Activated T-helper 1 cell treated with anti-CD3 and anti-CD28 coated beads, Interleukin-12 subunit alpha, Interleukin-12 subunit beta, Interleukin-2, Interleukin-4 antibody, amounts not matched to agents 30 ng/mL and 10 ng/mL and 1 ng/mL, durations not matched to agents 14 hours and 24 hours and 36 hours (primary cell): ENCODE data around the gene COQ4. TPM values are rescaled to one million over a fixed set of nuclear protein-coding genes. Genes with fewer than 3 reads are reported as not detected.

ENCODE experiments used
- DNase-seq: peaks from one replicate; pipeline ENCODE4 v3.0.0; 2021; ENCODE audit warnings: low spot score
- H3K27ac Mint-ChIP-seq: one replicate; pipeline ENCODE4 v1.8.0; 2021; ENCODE audit warnings: mild to moderate bottlenecking, mixed read lengths
- H3K27me3 Mint-ChIP-seq: one replicate; pipeline ENCODE4 v1.8.0; 2022; ENCODE audit warnings: mild to moderate bottlenecking, moderate library complexity, mixed read lengths; ENCODE audit not compliant: insufficient read depth
- H3K36me3 Mint-ChIP-seq: one replicate; pipeline ENCODE4 v1.8.0; 2021; ENCODE audit warnings: low read depth, mixed read lengths
- H3K4me1 Mint-ChIP-seq: one replicate; pipeline ENCODE4 v1.8.0; 2021; ENCODE audit warnings: low read depth, mixed read lengths
- H3K4me3 Mint-ChIP-seq: one replicate; pipeline ENCODE4 v1.8.0; 2021; ENCODE audit warnings: mild to moderate bottlenecking, moderate library complexity, mixed read lengths
- H3K9me3 Mint-ChIP-seq: one replicate; pipeline ENCODE4 v1.8.0; 2021; ENCODE audit warnings: mixed read lengths
- intact Hi-C: fragments of 100-400 bp; cut with micrococcal nuclease; formaldehyde crosslinking; loops from one replicate; pipeline ENCODE4 v1.15.1; 2024
- total RNA-seq: library from RNA; stranded (reverse); gene quantifications from 2 replicates; pipeline ENCODE4 v1.2.3, GENCODE V29; 2022

Gene COQ4
- total RNA-seq, 1 donor from 2014 or later: 59.0 TPM

GRCh38 chr9:128361296-128361985 is 38.8 kb downstream of the COQ4 start:
- no peaks in the 10 kb centered on the region for H3K36me3 Mint-ChIP-seq
- H3K4me3 Mint-ChIP-seq: peak overlapping the region; percentile 79
- peak overlapping the region; percentile 33 for H3K27ac Mint-ChIP-seq
- peaks cover 18% of the 10 kb centered on the region for H3K4me1 Mint-ChIP-seq
- H3K27me3 Mint-ChIP-seq: no peaks in the 10 kb centered on the region
- no peaks in the 10 kb centered on the region for H3K9me3 Mint-ChIP-seq
- intact Hi-C loops: no loop called here
- DNase-seq: no peak

GRCh38 chr9:128361986-128362646 is 39.5 kb downstream of the COQ4 start:
- H3K4me3 Mint-ChIP-seq: peak overlapping the region; percentile 79
- H3K27ac Mint-ChIP-seq: peak overlapping the region; percentile 23
- H3K4me1 Mint-ChIP-seq: peaks cover 18% of the 10 kb centered on the region
- H3K27me3 Mint-ChIP-seq: no peaks in the 10 kb centered on the region
- DNase-seq: peak; percentile 52
- intact Hi-C loops: loop anchor here (1.0 to 2.0 kb wide), 6 partner anchors 9 to 143 kb away; partner anchors contain the start of genes CERCAM, COQ4, GLE1 and TRUB2
- no peaks in the 10 kb centered on the region for H3K9me3 Mint-ChIP-seq
- no peaks in the 10 kb centered on the region for H3K36me3 Mint-ChIP-seq

GRCh38 chr9:128362774-128363173 is 40.1 kb downstream of the COQ4 start:
- no peaks in the 10 kb centered on the region for H3K9me3 Mint-ChIP-seq
- H3K27me3 Mint-ChIP-seq: no peaks in the 10 kb centered on the region
- no peak overlapping the region for H3K27ac Mint-ChIP-seq
- H3K36me3 Mint-ChIP-seq: no peaks in the 10 kb centered on the region
- intact Hi-C loops: loop anchor here (1.0 to 2.0 kb wide), 6 partner anchors 9 to 142 kb away; partner anchors contain the start of genes CERCAM, COQ4, GLE1 and TRUB2
- no peak overlapping the region for H3K4me3 Mint-ChIP-seq
- DNase-seq: no peak
- H3K4me1 Mint-ChIP-seq: peaks cover 18% of the 10 kb centered on the region

- DNase-seq: no peak
- H3K36me3 Mint-ChIP-seq: no peaks in the 10 kb centered on the region
- H3K27ac Mint-ChIP-seq: no peak overlapping the region
- no peaks in the 10 kb centered on the region for H3K9me3 Mint-ChIP-seq
- peaks cover 24% of the 10 kb centered on the region for H3K4me1 Mint-ChIP-seq
- no peak overlapping the region for H3K4me3 Mint-ChIP-seq
- H3K27me3 Mint-ChIP-seq: no peaks in the 10 kb centered on the region
- intact Hi-C loops: no loop called here
These were observed 42.9 kb downstream of the COQ4 start for GRCh38 chr9:128365525-128365924.

GRCh38 chr9:128369024-128369706 is 46.5 kb downstream of the COQ4 start:
- DNase-seq: no peak
- intact Hi-C loops: no loop called here
- H3K4me1 Mint-ChIP-seq: peaks cover 33% of the 10 kb centered on the region
- peaks cover 13% of the 10 kb centered on the region for H3K36me3 Mint-ChIP-seq
- H3K27ac Mint-ChIP-seq: no peak overlapping the region
- no peaks in the 10 kb centered on the region for H3K9me3 Mint-ChIP-seq
- peak overlapping the region; percentile 12 for H3K4me3 Mint-ChIP-seq
- no peaks in the 10 kb centered on the region for H3K27me3 Mint-ChIP-seq

GRCh38 chr9:128370367-128370751 is 47.7 kb downstream of the COQ4 start:
- DNase-seq: no peak
- peak overlapping the region; percentile 94 for H3K27ac Mint-ChIP-seq
- H3K36me3 Mint-ChIP-seq: peaks cover 13% of the 10 kb centered on the region
- peaks cover 33% of the 10 kb centered on the region for H3K4me1 Mint-ChIP-seq
- intact Hi-C loops: loop anchor here (2.0 to 5.0 kb wide), 2 partner anchors 180 to 1432 kb away; partner anchors contain the start of gene TOR1B
- H3K9me3 Mint-ChIP-seq: no peaks in the 10 kb centered on the region
- no peaks in the 10 kb centered on the region for H3K27me3 Mint-ChIP-seq
- H3K4me3 Mint-ChIP-seq: peak overlapping the region; percentile 96

GRCh38 chr9:128370752-128371629 is 48.4 kb downstream of the COQ4 start, which contains the start of gene URM1:
Gene URM1 (plus strand): TSS chr9:128371374. CDS start chr9:128371381, 7 bp downstream.
- peaks cover 33% of the 10 kb centered on the region for H3K4me1 Mint-ChIP-seq
- peaks cover 14% of the 10 kb centered on the region for H3K36me3 Mint-ChIP-seq
- peak within 1 kb of the TSS; percentile 94 for H3K27ac Mint-ChIP-seq
- no peaks in the 10 kb centered on the region for H3K9me3 Mint-ChIP-seq
- H3K4me3 Mint-ChIP-seq: peak within 1 kb of the TSS; percentile 96
- no peaks in the 10 kb centered on the region for H3K27me3 Mint-ChIP-seq
- peak; percentile 96 for DNase-seq
- intact Hi-C loops: loop anchor here (1.0 to 5.0 kb wide), 11 partner anchors 9 to 1431 kb away; partner anchors contain the start of genes CERCAM, COQ4, GLE1 and GOLGA2

- H3K27me3 Mint-ChIP-seq: no peaks in the 10 kb centered on the region
- peaks cover 33% of the 10 kb centered on the region for H3K4me1 Mint-ChIP-seq
- peaks cover 14% of the 10 kb centered on the region for H3K36me3 Mint-ChIP-seq
- intact Hi-C loops: loop anchor here (1.0 to 5.0 kb wide), 11 partner anchors 9 to 1431 kb away; partner anchors contain the start of genes CERCAM, COQ4, GLE1 and GOLGA2
- peak overlapping the region; percentile 96 for H3K4me3 Mint-ChIP-seq
- peak overlapping the region; percentile 94 for H3K27ac Mint-ChIP-seq
- no peak for DNase-seq
- no peaks in the 10 kb centered on the region for H3K9me3 Mint-ChIP-seq
These were observed 49.0 kb downstream of the COQ4 start for GRCh38 chr9:128371630-128372117.

- Mint-ChIP-seq H3K27ac (peak overlapping the region; percentile 94), H3K4me3 (peak overlapping the region; percentile 96), H3K4me1 (peaks cover 33% of the 10 kb centered on the region), H3K27me3 (no peaks in the 10 kb centered on the region), H3K9me3 (no peaks in the 10 kb centered on the region), H3K36me3 (peaks cover 14% of the 10 kb centered on the region)
- DNase-seq: no peak
- intact Hi-C loops: loop anchor here (5.0 kb wide), 1 partner anchor 1430 kb away; the partner anchor contains the start of gene TOR1B
These were observed 49.6 kb downstream of the COQ4 start for GRCh38 chr9:128372188-128372641.

GRCh38 chr9:128372784-128373183 is 50.1 kb downstream of the COQ4 start:
- intact Hi-C loops: loop anchor here (5.0 kb wide), 1 partner anchor 1430 kb away; the partner anchor contains the start of gene TOR1B
- Mint-ChIP-seq H3K9me3 (no peaks in the 10 kb centered on the region), H3K27ac (peak overlapping the region; percentile 40), H3K4me1 (peaks cover 33% of the 10 kb centered on the region), H3K36me3 (peaks cover 14% of the 10 kb centered on the region), H3K27me3 (no peaks in the 10 kb centered on the region), H3K4me3 (peak overlapping the region; percentile 96)
- DNase-seq: no peak

GRCh38 chr9:128374221-128374675 is 51.6 kb downstream of the COQ4 start:
- DNase-seq: no peak
- H3K4me1 Mint-ChIP-seq: peaks cover 33% of the 10 kb centered on the region
- no peaks in the 10 kb centered on the region for H3K9me3 Mint-ChIP-seq
- no peaks in the 10 kb centered on the region for H3K27me3 Mint-ChIP-seq
- no peak overlapping the region for H3K27ac Mint-ChIP-seq
- intact Hi-C loops: loop anchor here (5.0 kb wide), 1 partner anchor 1428 kb away; the partner anchor contains the start of gene TOR1B
- no peak overlapping the region for H3K4me3 Mint-ChIP-seq
- H3K36me3 Mint-ChIP-seq: peaks cover 18% of the 10 kb centered on the region
